NB4 (cell line): ENCODE data around the gene GLI3.

ENCODE experiments used
- CTCF ChIP-seq: IDR thresholded peaks from one replicate; pipeline ENCODE4 v1.5.1; 2012; ENCODE audit warnings: low read depth, low read length
- MAX ChIP-seq: IDR thresholded peaks from 2 replicates; pipeline ENCODE4 v1.6.1; 2011; ENCODE audit warnings: low read depth, low read length
- POLR2A ChIP-seq: IDR thresholded peaks from 2 replicates; pipeline ENCODE4 v1.6.1; 2011; ENCODE audit warnings: mild to moderate bottlenecking; ENCODE audit not compliant: insufficient read length; ENCODE audit errors: extremely low read depth

GRCh38 chr7:42022056-42022455 lies 215.0 kb downstream of the GLI3 start:
- no peak for TF ChIP-seq CTCF
- TF ChIP-seq POLR2A, result no peak
- TF ChIP-seq MAX, result no peak
